ENCODE results near the gene PIAS4. TPM values are rescaled to one million over a fixed set of nuclear protein-coding genes. Genes with fewer than 3 reads are reported as not detected.

The PIAS4 gene
- total RNA-seq, 1 experiment from 2014 or later, result 45.9 TPM

DNA sequence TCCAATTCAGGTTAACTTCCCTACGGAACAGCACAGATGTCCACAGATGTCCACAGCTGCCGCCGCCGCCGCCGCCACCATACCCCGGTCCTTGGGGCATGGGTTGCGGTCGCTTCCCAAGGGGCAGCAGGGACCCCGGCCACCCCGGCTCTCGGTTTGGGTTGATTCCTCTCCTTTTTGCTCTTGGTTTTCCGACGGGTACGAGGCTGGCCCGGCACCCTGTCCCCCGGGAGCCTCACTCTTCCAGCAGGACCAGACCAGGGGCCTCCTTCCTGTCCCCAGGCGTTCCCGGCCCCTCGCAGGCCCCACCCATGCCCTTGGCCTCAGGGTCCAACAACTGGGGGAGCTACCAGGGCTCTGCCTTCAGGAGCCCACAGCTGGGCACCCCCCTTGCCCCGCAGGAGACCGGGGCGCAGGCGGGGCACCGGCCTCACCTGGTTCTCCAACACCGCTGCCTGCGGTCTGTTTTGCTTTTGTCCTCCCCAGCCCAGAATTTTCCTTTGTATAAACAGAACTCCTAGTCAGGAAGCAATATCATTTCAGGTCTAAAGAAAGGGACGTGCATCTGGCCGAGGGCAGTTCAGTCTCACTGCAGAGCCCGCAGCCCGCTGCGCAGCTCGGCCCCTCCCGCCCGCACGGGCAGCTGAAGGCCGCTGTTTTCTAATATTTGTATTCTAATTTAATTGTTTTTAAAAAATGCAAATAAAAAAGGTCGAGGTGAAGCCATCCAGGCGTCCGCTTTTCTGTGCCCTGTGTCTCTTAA is 31.3 kb downstream of the PIAS4 start:
- no peaks in the 10 kb centered on the region for H3K9me3 Mint-ChIP-seq
- no peak overlapping the region for H3K27ac Mint-ChIP-seq
- no peaks in the 10 kb centered on the region; the same call in 1 of the 2 replicates for H3K27me3 Mint-ChIP-seq (ENCODE audit: low read depth)
- no peak for TF ChIP-seq CBFB (CRISPR knock-in tag; IDR thresholded peaks at IDR 0.05; ENCODE audit: low read depth)
- no peak for TF ChIP-seq ZNF317 (CRISPR knock-in tag; IDR thresholded peaks at IDR 0.05; ENCODE audit: borderline replicate concordance, low read depth)
- TF ChIP-seq ZNF423 (CRISPR knock-in tag; IDR thresholded peaks at IDR 0.05), result no peak
- no peak for TF ChIP-seq GTF2I (CRISPR knock-in tag; conservative IDR thresholded peaks at IDR 0.05)
- TF ChIP-seq CTCF (IDR thresholded peaks at IDR 0.05), result no peak
- TF ChIP-seq, protein P1, sequence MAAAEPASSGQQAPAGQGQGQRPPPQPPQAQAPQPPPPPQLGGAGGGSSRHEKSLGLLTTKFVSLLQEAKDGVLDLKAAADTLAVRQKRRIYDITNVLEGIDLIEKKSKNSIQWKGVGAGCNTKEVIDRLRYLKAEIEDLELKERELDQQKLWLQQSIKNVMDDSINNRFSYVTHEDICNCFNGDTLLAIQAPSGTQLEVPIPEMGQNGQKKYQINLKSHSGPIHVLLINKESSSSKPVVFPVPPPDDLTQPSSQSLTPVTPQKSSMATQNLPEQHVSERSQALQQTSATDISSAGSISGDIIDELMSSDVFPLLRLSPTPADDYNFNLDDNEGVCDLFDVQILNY (CRISPR knock-in tag; IDR thresholded peaks at IDR 0.05), result no peak
- TF ChIP-seq ESRRA (CRISPR knock-in tag; IDR thresholded peaks at IDR 0.05; ENCODE audit: borderline replicate concordance), result no peak
- TF ChIP-seq NFATC4 (CRISPR knock-in tag; IDR thresholded peaks at IDR 0.05), result no peak
- DNase-seq (ENCODE audit: low spot score), result no peak
- no peak overlapping the region for H3K4me3 Mint-ChIP-seq
- peaks cover 6% of the 10 kb centered on the region for H3K36me3 Mint-ChIP-seq
- POLR2A ChIA-PET, result no interaction called here
- H3K4me1 Mint-ChIP-seq, result 0 out of 2 replicates have a peak, but pooled peaks cover 3% of the 10 kb centered on the region
- no peak for ATAC-seq
- CTCF ChIA-PET, result no interaction called here

DNA sequence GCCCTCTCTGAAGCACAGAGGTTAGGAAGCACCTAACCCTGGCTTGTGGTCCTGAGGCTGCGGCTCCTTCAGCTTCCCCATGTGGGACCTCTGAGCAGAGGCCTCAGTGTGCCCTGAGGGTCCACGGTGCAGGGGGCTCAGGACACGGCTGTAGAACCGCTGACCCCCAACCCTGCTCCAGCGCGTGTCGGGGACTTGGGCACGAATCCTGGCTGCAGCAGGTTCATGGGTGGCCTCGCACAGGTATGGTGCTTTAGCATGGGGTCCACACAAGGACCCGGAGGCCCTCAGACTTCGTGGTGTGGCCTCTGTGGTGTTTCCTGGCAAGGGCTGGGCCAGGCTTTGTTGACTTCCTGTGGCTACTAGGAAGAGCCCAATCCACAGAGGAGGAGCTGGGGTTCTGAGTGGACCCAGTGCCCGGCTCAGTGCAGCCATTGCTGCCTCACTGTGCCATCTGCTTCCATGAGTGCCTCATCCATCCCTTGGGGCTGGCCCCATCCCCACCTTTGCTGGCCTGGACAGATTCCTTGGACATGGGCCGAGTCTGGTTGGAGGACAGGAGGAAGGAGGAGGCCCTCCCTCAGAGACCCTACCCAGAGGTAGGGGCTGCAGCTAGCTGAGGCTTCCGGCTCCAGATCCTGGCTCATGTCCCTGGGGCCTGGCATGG is 34.7 kb downstream of the PIAS4 start:
- CTCF ChIA-PET, result interaction anchor here (1.6 kb wide), 1 partner anchor 98 kb away, joined by 7 read pairs; no protein-coding TSS in a partner anchor
- no peaks in the 10 kb centered on the region for H3K9me3 Mint-ChIP-seq
- H3K4me1 Mint-ChIP-seq, result peaks cover 9% of the 10 kb centered on the region; the same call in 1 of the 2 replicates
- H3K36me3 Mint-ChIP-seq, result peaks cover 5% of the 10 kb centered on the region
- H3K27ac Mint-ChIP-seq, result no peak overlapping the region
- no peak overlapping the region for H3K4me3 Mint-ChIP-seq
- DNase-seq (ENCODE audit: low spot score), result no peak
- POLR2A ChIA-PET, result no interaction called here
- no peak; the same call in 1 of the 2 replicates for ATAC-seq
- H3K27me3 Mint-ChIP-seq (ENCODE audit: low read depth), result no peaks in the 10 kb centered on the region; the same call in 1 of the 2 replicates
- TF ChIP-seq CREM (CRISPR knock-in tag; IDR thresholded peaks at IDR 0.05) (no peak), ZNF317 (CRISPR knock-in tag; IDR thresholded peaks at IDR 0.05; ENCODE audit: borderline replicate concordance, low read depth) (no peak), MLX (CRISPR knock-in tag; IDR thresholded peaks at IDR 0.05) (no peak), ESRRA (CRISPR knock-in tag; IDR thresholded peaks at IDR 0.05; ENCODE audit: borderline replicate concordance) (no peak)
- TF ChIP-seq, protein P2, sequence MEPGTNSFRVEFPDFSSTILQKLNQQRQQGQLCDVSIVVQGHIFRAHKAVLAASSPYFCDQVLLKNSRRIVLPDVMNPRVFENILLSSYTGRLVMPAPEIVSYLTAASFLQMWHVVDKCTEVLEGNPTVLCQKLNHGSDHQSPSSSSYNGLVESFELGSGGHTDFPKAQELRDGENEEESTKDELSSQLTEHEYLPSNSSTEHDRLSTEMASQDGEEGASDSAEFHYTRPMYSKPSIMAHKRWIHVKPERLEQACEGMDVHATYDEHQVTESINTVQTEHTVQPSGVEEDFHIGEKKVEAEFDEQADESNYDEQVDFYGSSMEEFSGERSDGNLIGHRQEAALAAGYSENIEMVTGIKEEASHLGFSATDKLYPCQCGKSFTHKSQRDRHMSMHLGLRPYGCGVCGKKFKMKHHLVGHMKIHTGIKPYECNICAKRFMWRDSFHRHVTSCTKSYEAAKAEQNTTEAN (CRISPR knock-in tag; IDR thresholded peaks at IDR 0.05), result 0 out of 2 replicates have a peak, but pooled peaks have one; percentile 28

DNA sequence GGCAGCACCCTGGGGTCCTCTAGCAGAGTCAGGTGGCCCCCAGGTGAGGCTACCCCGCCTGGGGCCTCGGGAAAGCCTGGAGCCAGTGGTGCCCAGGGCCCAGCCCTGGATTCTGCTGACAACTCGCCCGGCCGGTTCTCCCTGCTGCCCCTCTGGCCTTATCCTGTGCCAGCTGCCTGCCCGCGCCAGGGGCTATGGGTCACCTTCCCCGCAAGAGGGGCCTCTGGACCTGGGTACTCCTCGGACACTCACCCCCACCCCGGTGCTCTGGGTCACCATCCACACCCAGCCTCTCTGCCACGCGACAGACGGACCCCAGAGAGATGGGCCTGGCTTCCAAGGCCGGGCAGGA is 35.2 kb downstream of the PIAS4 start:
- Mint-ChIP-seq H3K27ac (no peak overlapping the region; the same call in 1 of the 2 replicates), H3K4me3 (no peak overlapping the region), H3K36me3 (peaks cover 5% of the 10 kb centered on the region), H3K9me3 (no peaks in the 10 kb centered on the region), H3K4me1 (peaks cover 9% of the 10 kb centered on the region; the same call in 1 of the 2 replicates), H3K27me3 (ENCODE audit: low read depth) (no peaks in the 10 kb centered on the region; the same call in 1 of the 2 replicates)
- ChIA-PET CTCF (no interaction called here), POLR2A (no interaction called here)
- ATAC-seq (no peak), DNase-seq (ENCODE audit: low spot score) (no peak)
- TF ChIP-seq AR (CRISPR knock-in tag; IDR thresholded peaks at IDR 0.05), result no peak
- TF ChIP-seq, protein P2 (CRISPR knock-in tag; IDR thresholded peaks at IDR 0.05), result no peak
- TF ChIP-seq ZMAT4 (CRISPR knock-in tag; IDR thresholded peaks at IDR 0.05), result no peak
- TF ChIP-seq TP53 (CRISPR knock-in tag; IDR thresholded peaks at IDR 0.05), result no peak
- TF ChIP-seq, protein P3, sequence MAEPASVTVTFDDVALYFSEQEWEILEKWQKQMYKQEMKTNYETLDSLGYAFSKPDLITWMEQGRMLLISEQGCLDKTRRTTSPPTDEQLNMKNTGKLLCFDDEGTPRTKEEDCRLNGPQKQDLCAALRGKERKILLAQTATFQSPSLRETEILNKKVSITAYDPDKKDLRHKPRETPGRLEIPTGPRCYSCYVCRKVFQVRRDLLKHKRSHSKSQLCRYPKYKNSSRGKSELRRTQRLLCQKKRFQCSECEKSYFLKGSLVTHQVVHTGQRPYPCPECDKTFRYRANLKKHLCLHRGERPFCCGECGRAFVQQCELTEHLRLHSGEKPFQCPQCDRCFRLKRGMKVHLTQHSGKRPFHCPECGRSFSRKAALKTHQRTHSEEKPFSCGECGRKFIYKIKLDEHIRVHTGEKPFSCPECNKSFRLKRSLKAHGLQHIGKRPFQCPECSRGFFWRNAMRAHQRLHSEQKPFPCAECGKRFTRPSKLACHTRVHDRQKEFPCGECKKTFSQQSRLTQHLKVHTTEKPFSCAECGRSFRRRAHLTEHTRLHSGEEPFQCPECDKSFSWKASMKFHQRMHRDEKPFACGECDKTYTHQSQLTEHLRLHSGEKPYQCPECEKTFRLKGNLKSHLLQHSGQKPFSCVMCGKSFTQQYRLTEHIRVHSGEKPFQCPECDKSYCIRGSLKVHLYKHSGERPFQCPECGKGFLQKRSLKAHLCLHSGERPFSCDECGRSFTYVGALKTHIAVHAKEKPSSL (CRISPR knock-in tag; conservative IDR thresholded peaks at IDR 0.05), result no peak
- TF ChIP-seq EMX1 (CRISPR knock-in tag; IDR thresholded peaks at IDR 0.05), result no peak
- no peak for TF ChIP-seq SP1 (CRISPR knock-in tag; conservative IDR thresholded peaks at IDR 0.05)
- TF ChIP-seq ETV6 (CRISPR knock-in tag; IDR thresholded peaks at IDR 0.05), result no peak

All from WTC11 (cell line).